Dermis blood vessel endothelial cell (primary cell): ENCODE measurements around the gene PLB1. TPM values are rescaled to one million over a fixed set of nuclear protein-coding genes. Genes with fewer than 3 reads are reported as not detected.
"Not testable (repeated sequence)": the region's sequence is repeated elsewhere in the genome, so short reads cannot be mapped to it uniquely, and the experiment has no call there.

Source experiments
- DNase-seq: peaks from one replicate; pipeline ENCODE4 v3.0.0; 2010
- total RNA-seq: library from RNA; depleted of rRNA; stranded (reverse); fragments of >200 nt; gene quantifications from 2 replicates; pipeline ENCODE4 v1.2.3, GENCODE V29; 2014

Gene PLB1
- total RNA-seq, 1 donor from 2014 or later: 1.0 TPM

DNA sequence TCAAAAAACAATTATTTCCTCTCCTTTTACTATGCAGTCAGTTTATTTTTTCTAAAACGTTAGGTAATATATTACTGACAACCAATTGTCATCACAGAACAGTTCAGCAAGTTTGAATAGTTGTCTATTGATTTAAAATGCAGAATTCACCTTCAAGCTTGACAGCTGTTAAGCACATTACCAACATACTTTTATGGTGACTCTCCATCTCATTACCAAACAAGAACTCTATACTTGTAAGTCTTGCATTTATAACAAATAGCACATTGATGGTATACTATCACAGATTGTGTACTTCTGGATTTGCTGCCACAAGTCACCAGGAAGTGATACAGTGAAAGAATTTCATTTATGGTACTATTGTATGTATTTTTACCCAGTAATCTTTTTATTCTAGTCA is 156.4 kb downstream of the PLB1 start:
- DNase-seq: peak; percentile 26

- DNase-seq: no peak
Measured at GRCh38 chr2:28653892-28654662, 158.2 kb downstream of the PLB1 start.

DNA sequence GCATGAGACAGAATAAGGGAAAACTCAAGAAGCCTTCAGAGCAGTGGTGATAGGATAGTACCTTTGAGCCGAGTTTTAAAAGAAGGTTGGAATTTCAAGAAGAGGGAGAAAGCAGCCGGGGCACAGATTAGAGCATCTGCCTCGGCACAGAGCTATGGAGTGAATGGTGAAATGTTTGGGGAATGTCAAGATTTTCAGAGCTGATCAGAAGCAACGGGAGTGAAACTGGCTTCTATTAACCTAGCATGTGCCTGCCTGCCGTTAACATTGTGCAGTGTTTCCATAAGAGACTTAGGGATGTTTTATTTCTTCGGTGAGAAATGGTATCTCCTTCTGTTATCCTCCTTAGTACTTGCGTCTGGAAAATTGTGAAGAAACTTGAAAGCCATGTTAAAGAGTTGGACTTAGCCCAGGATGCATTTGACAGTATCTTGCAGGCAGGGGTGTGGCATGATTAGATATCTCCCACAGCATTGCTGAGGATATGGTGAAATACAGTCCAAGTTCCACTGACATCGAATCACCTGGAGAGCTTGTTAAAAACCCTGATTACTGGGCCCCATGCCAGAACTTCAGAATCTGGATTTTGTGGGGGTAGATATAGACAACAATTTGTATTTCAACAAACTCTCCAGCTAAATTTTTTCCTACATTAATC is 158.9 kb downstream of the PLB1 start:
- DNase-seq: no peak

- DNase-seq: no peak
Measured at GRCh38 chr2:28656937-28657615, 161.2 kb downstream of the PLB1 start.

- DNase-seq: no peak
Measured at GRCh38 chr2:28658369-28658768, 162.5 kb downstream of the PLB1 start.

- no peak for DNase-seq
Measured at GRCh38 chr2:28659127-28659526, 163.3 kb downstream of the PLB1 start.

- peak; percentile 93 for DNase-seq
Measured at GRCh38 chr2:28661589-28662001, 165.7 kb downstream of the PLB1 start.

DNA sequence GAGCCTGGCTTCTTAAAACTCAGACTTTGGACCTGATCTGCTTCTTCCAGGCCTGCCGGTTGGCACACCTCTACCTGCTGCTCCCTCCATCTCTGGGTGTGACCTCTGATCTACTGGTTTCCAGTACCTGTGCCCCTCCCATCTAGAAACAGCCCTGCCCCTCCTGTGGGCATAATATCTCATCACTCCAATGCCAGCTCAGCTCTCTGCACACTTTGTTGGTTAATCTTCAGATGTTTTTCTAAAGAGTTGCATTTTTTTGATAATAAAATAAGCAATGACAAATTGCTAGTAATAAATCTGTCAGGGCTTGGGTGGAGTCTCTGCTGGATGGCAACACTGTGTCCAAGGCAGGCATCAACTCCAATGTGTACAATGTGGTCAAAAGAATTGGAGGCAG is 166.2 kb downstream of the PLB1 start:
- peak; percentile 28 for DNase-seq

DNA sequence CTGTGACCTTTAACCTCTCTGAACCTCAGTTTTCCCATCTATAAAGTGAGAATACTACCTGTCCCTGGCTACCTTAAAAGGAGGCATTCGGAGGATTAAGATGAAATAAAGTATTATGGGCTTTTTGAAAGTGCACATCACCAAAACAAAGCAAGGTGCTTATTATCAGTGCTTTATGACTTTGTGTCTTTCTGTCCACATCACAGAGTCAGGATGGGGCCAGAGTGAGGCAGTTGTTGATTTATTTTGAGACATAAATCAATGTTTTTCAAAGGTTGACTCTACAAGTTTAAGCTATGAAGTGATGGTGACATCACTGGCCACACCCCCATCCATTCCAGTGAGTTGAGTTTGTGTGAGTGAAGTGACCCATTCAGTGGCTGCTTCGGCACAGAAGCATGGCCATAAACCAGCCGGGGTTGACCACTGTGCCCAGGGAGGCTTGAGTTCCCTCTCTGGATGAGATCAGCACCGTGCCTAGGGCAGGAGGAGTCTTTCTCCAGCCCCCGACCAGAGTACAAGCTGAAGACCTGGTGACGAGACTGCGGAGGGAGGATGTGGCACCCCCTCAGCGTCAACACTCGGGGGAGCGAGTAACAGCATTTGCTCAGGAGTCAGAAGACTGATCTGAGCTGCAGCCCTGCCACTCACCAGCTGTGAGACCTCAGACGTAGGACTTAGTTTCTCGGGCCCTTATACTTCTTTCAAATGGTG is 166.8 kb downstream of the PLB1 start:
- DNase-seq: peak; percentile 47

DNA sequence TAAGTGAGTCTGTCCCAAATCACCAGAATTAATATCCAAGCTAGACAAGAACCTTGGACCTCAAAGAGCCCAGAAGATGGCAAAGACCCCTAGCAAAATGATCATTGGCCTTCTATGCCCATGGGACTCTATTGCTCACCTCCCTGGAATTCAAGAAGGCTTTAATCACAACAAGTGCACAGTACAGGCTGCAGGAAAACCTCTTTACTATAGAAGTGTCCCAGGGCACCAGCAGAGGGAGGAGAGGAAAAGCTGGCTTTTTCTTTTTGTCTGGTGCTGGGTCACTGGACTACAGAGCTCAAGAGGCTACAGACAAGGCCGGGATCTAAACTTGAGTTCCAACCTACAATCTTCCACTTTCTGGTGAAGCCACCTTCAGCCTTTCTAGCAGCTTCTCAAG is 167.5 kb downstream of the PLB1 start:
- peak; percentile 73 for DNase-seq

DNA sequence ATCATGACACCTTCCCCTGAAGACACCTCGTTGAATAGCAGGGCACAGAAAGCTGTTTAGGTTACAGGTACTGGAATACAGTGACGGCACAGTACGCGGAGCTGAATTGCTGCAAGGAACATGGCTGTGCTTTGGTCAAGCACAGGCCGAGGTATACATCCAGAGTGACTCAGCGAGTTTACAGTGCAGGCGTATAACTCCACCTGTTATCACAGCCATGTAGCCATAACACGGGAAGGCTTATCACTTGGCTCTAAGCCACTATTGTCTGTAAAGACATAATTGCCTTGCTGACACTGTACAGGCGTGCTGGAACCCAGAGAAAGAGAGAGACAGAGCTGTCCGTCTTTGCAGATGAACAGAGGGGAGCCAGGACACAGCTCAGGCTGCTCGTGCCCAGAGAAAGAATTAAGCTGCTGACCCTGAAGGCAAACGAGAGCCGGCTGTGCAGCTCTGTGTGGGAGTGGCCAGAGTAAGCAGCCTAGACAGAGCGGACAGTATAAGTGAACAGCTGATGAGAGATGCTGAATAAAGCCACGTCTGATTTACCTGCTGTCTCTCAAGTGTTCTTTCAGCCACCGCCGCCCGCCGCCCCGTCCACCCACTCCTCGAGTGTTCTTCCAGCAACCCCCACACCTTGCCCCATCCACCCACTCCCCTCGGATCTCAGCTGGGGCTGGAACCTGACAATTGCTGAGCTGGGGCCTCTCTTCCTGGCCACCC is 168.4 kb downstream of the PLB1 start:
- DNase-seq: peak; percentile 88

- peak; percentile 64 for DNase-seq
Measured at GRCh38 chr2:28665041-28665704, 169.3 kb downstream of the PLB1 start.

DNA sequence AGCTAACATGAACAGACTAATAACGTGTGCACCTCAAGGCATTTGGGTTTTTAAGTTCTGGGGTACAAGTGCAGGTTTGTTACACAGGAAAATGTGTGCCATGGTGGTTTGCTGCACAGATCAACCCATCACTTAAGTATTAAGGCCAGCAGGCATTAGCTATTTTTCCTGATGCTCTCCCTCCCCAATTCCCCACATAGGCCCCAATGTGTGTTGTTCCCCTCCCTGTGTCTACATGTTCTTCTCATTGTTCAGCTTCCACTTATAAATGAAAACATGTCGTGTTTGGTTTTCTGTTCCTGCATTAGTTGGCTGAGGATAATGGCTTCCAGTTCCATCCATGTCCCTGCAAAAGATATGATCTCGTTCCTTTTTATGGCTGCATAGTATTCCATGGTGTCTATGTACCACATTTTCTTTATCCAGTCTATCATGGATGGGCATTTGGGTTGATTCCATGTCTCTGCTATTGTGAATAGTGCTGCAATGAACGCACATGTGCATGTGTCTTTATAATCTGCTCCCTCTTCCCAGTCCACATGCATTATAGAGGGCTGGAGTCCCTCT is 170.0 kb downstream of the PLB1 start:
- DNase-seq: not testable (repeated sequence)

- DNase-seq: no peak
Measured at GRCh38 chr2:28666496-28667184, 170.8 kb downstream of the PLB1 start.

- no peak for DNase-seq
Measured at GRCh38 chr2:28667261-28667660, 171.4 kb downstream of the PLB1 start.

DNA sequence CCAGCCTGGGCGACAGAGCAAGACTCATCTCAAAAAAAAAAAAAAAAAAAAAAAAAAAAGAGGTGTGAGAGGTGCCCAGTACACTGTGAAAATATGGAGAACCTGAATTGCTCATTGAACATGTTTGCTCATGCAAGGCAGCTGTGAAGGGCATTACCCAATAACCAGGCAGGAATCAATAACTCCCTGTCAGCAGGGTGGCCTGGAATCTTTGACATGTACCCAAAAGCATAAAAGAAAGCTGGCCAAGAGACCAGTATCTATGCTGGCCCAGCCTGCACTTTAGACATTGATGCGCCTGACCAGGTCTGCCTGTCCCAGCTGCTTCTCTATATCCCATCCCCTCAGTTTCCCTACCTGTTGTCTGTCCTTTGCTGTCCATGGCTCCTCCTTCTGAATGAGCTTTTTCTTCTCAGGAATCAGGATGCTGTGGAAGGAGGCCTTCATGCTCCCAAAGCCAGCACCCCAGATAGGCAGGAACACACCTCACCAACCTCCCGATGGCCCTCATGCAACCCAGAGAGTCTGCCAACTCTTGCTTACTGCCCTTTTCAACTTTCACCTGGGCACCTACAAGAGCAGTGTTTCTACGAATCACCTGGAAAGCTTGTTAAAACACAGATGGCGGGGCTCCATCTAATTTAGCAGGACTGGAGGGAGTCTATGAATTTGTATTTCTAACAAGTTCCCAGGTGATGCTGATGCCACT is 172.4 kb downstream of the PLB1 start:
- no peak for DNase-seq

DNA sequence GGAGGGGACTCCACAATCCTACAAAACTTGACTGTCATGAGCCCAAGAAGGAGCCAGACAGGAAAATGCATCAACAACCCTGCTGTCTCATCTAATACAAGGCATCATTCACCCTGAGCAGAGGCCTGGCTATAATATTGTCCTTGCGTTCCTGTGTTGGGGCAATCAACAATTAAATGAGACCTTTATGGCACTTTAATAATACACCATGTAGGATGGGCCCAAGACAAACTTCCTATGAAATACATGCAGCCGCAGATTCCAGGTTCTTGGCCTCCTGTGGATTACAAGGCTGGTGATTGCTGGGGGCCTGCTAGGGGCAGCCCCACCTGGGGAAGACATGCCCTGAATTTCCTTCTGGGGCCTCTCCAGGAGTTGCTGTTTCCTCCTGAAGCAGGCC is 173.0 kb downstream of the PLB1 start:
- no peak for DNase-seq

DNA sequence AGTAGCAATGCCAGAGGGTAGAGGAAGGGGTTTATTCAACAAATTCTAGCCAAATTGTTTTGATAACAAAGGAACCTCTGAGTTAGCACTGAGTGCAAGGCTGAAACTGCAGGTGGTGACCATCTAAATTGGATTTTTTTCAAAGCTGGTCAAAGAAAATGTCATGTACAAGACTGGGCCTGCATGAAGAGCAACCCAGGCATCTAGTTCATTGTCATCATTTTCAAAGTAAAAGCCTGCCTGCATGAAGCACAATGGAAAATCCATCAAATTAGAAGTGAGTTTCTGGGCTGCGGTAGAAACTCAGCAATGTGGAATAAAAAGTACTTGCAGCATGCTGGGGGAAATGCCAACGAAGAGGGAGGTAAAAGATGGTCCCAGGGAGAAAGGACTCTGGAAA is 175.0 kb downstream of the PLB1 start:
- DNase-seq: no peak

GRCh38 chr2:28673338-28673737 is 177.5 kb downstream of the PLB1 start:
- no peak for DNase-seq

GRCh38 chr2:28674062-28674712 is 178.3 kb downstream of the PLB1 start:
- DNase-seq: no peak
